ENCODE data around the gene LITAF.
"Not testable (repeated sequence)": the region's sequence is repeated elsewhere in the genome, so short reads cannot be mapped to it uniquely, and the experiment has no call there.

The LITAF gene

GRCh38 chr16:11510178-11510973 is 76.3 kb downstream of the LITAF start:
- DNase-seq: no peak
- TF ChIP-seq POLR2A (IDR thresholded peaks at IDR 0.05; ENCODE audit: low read length) (no peak), GATA1 (IDR thresholded peaks at IDR 0.05; ENCODE audit: low read depth, low read length) (no peak)

GRCh38 chr16:11507991-11508390 is 78.7 kb downstream of the LITAF start:
- no peak for TF ChIP-seq GATA1 (IDR thresholded peaks at IDR 0.05; ENCODE audit: low read depth, low read length)
- no peak for TF ChIP-seq POLR2A (IDR thresholded peaks at IDR 0.05; ENCODE audit: low read length)
- DNase-seq: no peak

- DNase-seq: no peak
- no peak for TF ChIP-seq GATA1 (IDR thresholded peaks at IDR 0.05; ENCODE audit: low read depth, low read length)
- no peak for TF ChIP-seq POLR2A (IDR thresholded peaks at IDR 0.05; ENCODE audit: low read length)
These were observed 79.4 kb downstream of the LITAF start for GRCh38 chr16:11507350-11507749.

- DNase-seq: no peak
- no peak for TF ChIP-seq POLR2A (IDR thresholded peaks at IDR 0.05; ENCODE audit: low read length)
- TF ChIP-seq GATA1 (IDR thresholded peaks at IDR 0.05; ENCODE audit: low read depth, low read length): no peak
These were observed 79.9 kb downstream of the LITAF start for GRCh38 chr16:11506741-11507305.

GRCh38 chr16:11504261-11504660 is 82.5 kb downstream of the LITAF start:
- DNase-seq: not testable (repeated sequence)

GRCh38 chr16:11503566-11503965 is 83.2 kb downstream of the LITAF start:
- DNase-seq: no peak
- TF ChIP-seq GATA1 (IDR thresholded peaks at IDR 0.05; ENCODE audit: low read depth, low read length) (no peak), POLR2A (IDR thresholded peaks at IDR 0.05; ENCODE audit: low read length) (no peak)

- no peak for DNase-seq
- no peak for TF ChIP-seq GATA1 (IDR thresholded peaks at IDR 0.05; ENCODE audit: low read depth, low read length)
- no peak for TF ChIP-seq POLR2A (IDR thresholded peaks at IDR 0.05; ENCODE audit: low read length)
These were observed 84.5 kb downstream of the LITAF start for GRCh38 chr16:11502239-11502638.

GRCh38 chr16:11501632-11502031 is 85.1 kb downstream of the LITAF start:
- TF ChIP-seq GATA1 (IDR thresholded peaks at IDR 0.05; ENCODE audit: low read depth, low read length) (no peak), POLR2A (IDR thresholded peaks at IDR 0.05; ENCODE audit: low read length) (no peak)
- DNase-seq: no peak

GRCh38 chr16:11500700-11501346 is 85.9 kb downstream of the LITAF start:
- no peak for DNase-seq
- no peak for TF ChIP-seq GATA1 (IDR thresholded peaks at IDR 0.05; ENCODE audit: low read depth, low read length)

- TF ChIP-seq GATA1 (IDR thresholded peaks at IDR 0.05; ENCODE audit: low read depth, low read length) (no peak), POLR2A (IDR thresholded peaks at IDR 0.05; ENCODE audit: low read length) (no peak)
- DNase-seq: no peak
These were observed 87.2 kb downstream of the LITAF start for GRCh38 chr16:11499295-11500089.

- no peak for DNase-seq
These were observed 88.0 kb downstream of the LITAF start for GRCh38 chr16:11498683-11499082.

GRCh38 chr16:11497851-11498289 is 88.8 kb downstream of the LITAF start:
- no peak for DNase-seq

More at GRCh38 chr16:11498683-11499082, 88.0 kb downstream of the LITAF start:
- TF ChIP-seq POLR2A (IDR thresholded peaks at IDR 0.05; ENCODE audit: low read length) (no peak), GATA1 (IDR thresholded peaks at IDR 0.05; ENCODE audit: low read depth, low read length) (no peak)

More at GRCh38 chr16:11497851-11498289, 88.8 kb downstream of the LITAF start:
- no peak for TF ChIP-seq GATA1 (IDR thresholded peaks at IDR 0.05; ENCODE audit: low read depth, low read length)
- TF ChIP-seq POLR2A (IDR thresholded peaks at IDR 0.05; ENCODE audit: low read length): no peak
